NB4 (cell line): ENCODE measurements around the gene ST3GAL4.

Experiments used
- TF ChIP-seq, protein P1 (sequence below): IDR thresholded peaks from 2 replicates; pipeline ENCODE4 v1.6.1; 2011; ENCODE audit warnings: low read depth, low read length
- TF ChIP-seq, protein P2 (sequence below): IDR thresholded peaks from one replicate; pipeline ENCODE4 v1.5.1; 2012; ENCODE audit warnings: low read depth, low read length

DNA sequence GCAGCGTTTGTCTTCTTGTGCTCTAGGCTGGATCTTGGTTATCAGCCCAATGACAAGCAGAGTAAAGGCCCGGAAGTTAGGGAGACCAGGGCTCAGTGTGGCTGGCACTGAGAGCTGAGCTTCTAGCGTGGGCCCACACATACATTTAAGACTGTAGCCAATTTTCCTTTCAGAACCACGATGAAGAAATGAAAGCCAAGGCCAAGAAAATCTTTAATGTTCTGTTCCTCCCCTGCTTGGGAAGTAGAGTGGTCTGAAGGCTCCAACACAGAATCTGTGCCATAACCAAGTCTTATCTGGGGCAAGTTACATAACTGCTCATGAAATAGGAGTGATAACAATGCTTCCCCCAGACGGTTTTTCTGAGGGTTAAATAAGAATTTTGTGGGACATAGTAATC, 4.7 kb upstream of the ST3GAL4 start:
- TF ChIP-seq, protein P1, sequence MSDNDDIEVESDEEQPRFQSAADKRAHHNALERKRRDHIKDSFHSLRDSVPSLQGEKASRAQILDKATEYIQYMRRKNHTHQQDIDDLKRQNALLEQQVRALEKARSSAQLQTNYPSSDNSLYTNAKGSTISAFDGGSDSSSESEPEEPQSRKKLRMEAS, result no peak
- TF ChIP-seq, protein P2, sequence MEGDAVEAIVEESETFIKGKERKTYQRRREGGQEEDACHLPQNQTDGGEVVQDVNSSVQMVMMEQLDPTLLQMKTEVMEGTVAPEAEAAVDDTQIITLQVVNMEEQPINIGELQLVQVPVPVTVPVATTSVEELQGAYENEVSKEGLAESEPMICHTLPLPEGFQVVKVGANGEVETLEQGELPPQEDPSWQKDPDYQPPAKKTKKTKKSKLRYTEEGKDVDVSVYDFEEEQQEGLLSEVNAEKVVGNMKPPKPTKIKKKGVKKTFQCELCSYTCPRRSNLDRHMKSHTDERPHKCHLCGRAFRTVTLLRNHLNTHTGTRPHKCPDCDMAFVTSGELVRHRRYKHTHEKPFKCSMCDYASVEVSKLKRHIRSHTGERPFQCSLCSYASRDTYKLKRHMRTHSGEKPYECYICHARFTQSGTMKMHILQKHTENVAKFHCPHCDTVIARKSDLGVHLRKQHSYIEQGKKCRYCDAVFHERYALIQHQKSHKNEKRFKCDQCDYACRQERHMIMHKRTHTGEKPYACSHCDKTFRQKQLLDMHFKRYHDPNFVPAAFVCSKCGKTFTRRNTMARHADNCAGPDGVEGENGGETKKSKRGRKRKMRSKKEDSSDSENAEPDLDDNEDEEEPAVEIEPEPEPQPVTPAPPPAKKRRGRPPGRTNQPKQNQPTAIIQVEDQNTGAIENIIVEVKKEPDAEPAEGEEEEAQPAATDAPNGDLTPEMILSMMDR, result no peak
